Mesenchymal stem cell (in vitro differentiated cells and primary cell): Measurements from ENCODE around the gene ALPK3.

ENCODE experiments used
- DNase-seq: peaks from one replicate; pipeline ENCODE4 v3.0.0-alpha.2; 2013
- H2AFZ ChIP-seq: one replicate; pipeline ENCODE4 v1.6.1; 2013; ENCODE audit warnings: low read depth, mild to moderate bottlenecking, control low read depth, inconsistent platforms, low read length, moderate library complexity
- H2AK5ac ChIP-seq: 2 replicates; pipeline ENCODE4 v1.6.1; 2013; ENCODE audit warnings: low read length, moderate library complexity, mild to moderate bottlenecking, inconsistent platforms; ENCODE audit not compliant: severe bottlenecking
- H2BK120ac ChIP-seq: one replicate; pipeline ENCODE4 v1.6.1; 2013; ENCODE audit warnings: low read depth, mild to moderate bottlenecking, inconsistent platforms, low read length, moderate library complexity
- H2BK12ac ChIP-seq, 2 experiments: one replicate each; pipeline ENCODE4 v1.6.1; 2013; ENCODE audit warnings: inconsistent platforms in 2 of 2, low read length in 2 of 2, mild to moderate bottlenecking in 2 of 2, moderate library complexity in 2 of 2, control low read depth in 1 of 2
- H2BK15ac ChIP-seq: one replicate; pipeline ENCODE4 v1.6.1; 2013; ENCODE audit warnings: mild to moderate bottlenecking, low read depth, inconsistent platforms; ENCODE audit not compliant: poor library complexity, severe bottlenecking
- H2BK5ac ChIP-seq: 2 replicates; pipeline ENCODE4 v1.6.1; 2013; ENCODE audit warnings: low read depth, mild to moderate bottlenecking, low read length, control low read depth, inconsistent platforms; ENCODE audit not compliant: poor library complexity, severe bottlenecking
- H3K14ac ChIP-seq, 2 experiments: one replicate each; pipeline ENCODE4 v1.6.1; 2013; ENCODE audit warnings: inconsistent platforms in 2 of 2, low read length in 2 of 2, control low read depth in 1 of 2, mild to moderate bottlenecking in 1 of 2, moderate library complexity in 1 of 2
- H3K18ac ChIP-seq, 2 experiments: one replicate each; pipeline ENCODE4 v1.6.1; 2013; ENCODE audit warnings: inconsistent platforms in 2 of 2, low read length in 2 of 2, control low read depth in 1 of 2, low read depth in 1 of 2, mild to moderate bottlenecking in 1 of 2
- H3K23ac ChIP-seq, 2 experiments: one replicate each; pipeline ENCODE4 v1.6.1; 2013; ENCODE audit warnings: inconsistent platforms in 2 of 2, low read length in 2 of 2, mild to moderate bottlenecking in 2 of 2, moderate library complexity in 2 of 2, control low read depth in 1 of 2
- H3K27ac ChIP-seq: 2 replicates; pipeline ENCODE4 v1.5.1; 2013; ENCODE audit warnings: mild to moderate bottlenecking, moderate library complexity, low read length, control low read depth, inconsistent platforms; ENCODE audit not compliant: poor library complexity, severe bottlenecking
- H3K27me3 ChIP-seq, 2 experiments: 2 replicates each; pipeline versions ENCODE4 v1.6.1 to v1.7.0; 2013; ENCODE audit warnings: low read length in 2 of 2, mild to moderate bottlenecking in 2 of 2, moderate library complexity in 2 of 2, control low read depth in 1 of 2, inconsistent platforms in 1 of 2; ENCODE audit not compliant: control insufficient read depth in 1 of 2, insufficient read depth in 1 of 2
- H3K36me3 ChIP-seq, 2 experiments: 2 replicates each; pipeline versions ENCODE4 v1.6.1 to v1.7.0; 2013; ENCODE audit warnings: low read length in 2 of 2, control low read depth in 1 of 2, inconsistent platforms in 1 of 2, low read depth in 1 of 2, mild to moderate bottlenecking in 1 of 2; ENCODE audit not compliant: insufficient read depth in 2 of 2, control insufficient read depth in 1 of 2
- H3K4ac ChIP-seq, 2 experiments: one replicate each; pipeline ENCODE4 v1.6.1; 2013; ENCODE audit warnings: inconsistent platforms in 2 of 2, low read length in 2 of 2, mild to moderate bottlenecking in 2 of 2, moderate library complexity in 2 of 2, control low read depth in 1 of 2, low read depth in 1 of 2
- H3K4me1 ChIP-seq: 2 replicates; pipeline ENCODE4 v1.6.1; 2013; ENCODE audit warnings: low read depth, low read length, control low read depth; ENCODE audit not compliant: control insufficient read depth, insufficient read depth
- H3K4me2 ChIP-seq: 2 replicates; pipeline ENCODE4 v1.6.1; 2013; ENCODE audit warnings: low read length, mild to moderate bottlenecking, inconsistent platforms; ENCODE audit not compliant: poor library complexity, severe bottlenecking
- H3K4me3 ChIP-seq, 2 experiments: 2 replicates each; pipeline versions ENCODE4 v1.5.1 to v1.7.0; 2013; ENCODE audit warnings: low read length in 2 of 2, mild to moderate bottlenecking in 2 of 2, control low read depth in 1 of 2, low read depth in 1 of 2; ENCODE audit not compliant: insufficient read depth in 1 of 2
- H3K79me1 ChIP-seq: replicated peaks from 2 replicates; pipeline ENCODE4 v1.6.1; 2013; ENCODE audit warnings: mild to moderate bottlenecking, control low read depth, low read length, inconsistent platforms; ENCODE audit not compliant: poor library complexity, severe bottlenecking
- H3K9ac ChIP-seq: 2 replicates; pipeline ENCODE4 v1.7.0; 2013; ENCODE audit warnings: mild to moderate bottlenecking, low read length, moderate library complexity
- H3K9me3 ChIP-seq: 2 replicates; pipeline ENCODE4 v1.7.0; 2013; ENCODE audit warnings: mild to moderate bottlenecking, low read length; ENCODE audit not compliant: control insufficient read depth
- H4K8ac ChIP-seq: one replicate; pipeline ENCODE4 v1.6.1; 2013; ENCODE audit warnings: inconsistent platforms, mild to moderate bottlenecking, low read length, moderate library complexity
- H4K91ac ChIP-seq: one replicate; pipeline ENCODE4 v1.6.1; 2013; ENCODE audit warnings: mild to moderate bottlenecking, low read length, inconsistent platforms
- WGBS: methylation state at CpG from one replicate; pipeline ENCODE4 v1.1.7; 2013; ENCODE audit warnings: mixed read lengths; 5-methylcytosine and 5-hydroxymethylcytosine counted together

ALPK3 gene

DNA sequence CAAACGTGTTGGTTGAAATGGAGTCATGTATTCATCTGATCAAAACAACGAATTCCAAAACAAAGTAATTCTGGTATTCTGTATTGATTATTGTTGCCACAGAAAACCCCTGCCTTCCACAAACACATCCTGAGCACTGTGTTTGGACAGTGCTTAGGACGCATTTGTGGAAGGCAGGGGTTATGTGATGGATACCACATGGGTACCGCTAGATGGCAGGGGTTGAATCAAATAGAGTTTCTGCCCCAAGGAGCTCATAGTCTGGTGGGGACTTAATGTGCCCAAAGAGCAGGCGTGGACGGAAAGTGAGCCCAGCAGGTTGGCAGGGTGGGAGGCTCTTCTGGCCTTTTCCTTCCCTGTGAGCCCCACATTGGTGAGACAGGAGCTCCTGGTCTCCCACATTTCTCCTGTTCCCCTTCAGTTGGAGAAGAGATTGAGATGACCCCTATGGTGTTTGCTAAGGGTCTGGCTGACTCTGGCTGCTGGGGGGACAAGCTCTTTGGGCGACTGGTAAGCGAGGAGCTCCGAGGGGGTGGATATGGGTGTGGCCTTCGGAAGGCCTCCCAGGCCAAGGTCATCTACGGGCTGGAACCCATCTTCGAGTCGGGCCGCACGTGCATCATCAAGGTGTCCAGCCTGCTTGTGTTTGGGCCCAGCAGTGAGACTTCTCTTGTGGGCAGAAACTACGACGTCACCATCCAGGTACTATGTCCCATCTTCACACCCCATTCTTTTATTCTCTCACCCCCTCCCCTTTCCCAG is 45.2 kb downstream of the ALPK3 start:
- no peak overlapping the region for H2BK5ac ChIP-seq
- H2BK12ac ChIP-seq: no peak overlapping the region
- H2AFZ ChIP-seq: no peak overlapping the region
- H3K23ac ChIP-seq: no peak overlapping the region
- no peak overlapping the region for H3K18ac ChIP-seq
- H4K8ac ChIP-seq: no peak overlapping the region
- no peak for DNase-seq
- WGBS: 95% methylated on average over 15 of the region's 17 CpGs
- H3K27me3 ChIP-seq: peaks cover 0 to 3% of the 10 kb centered on the region in 2 experiments
- peaks cover 2% of the 10 kb centered on the region for H3K4me1 ChIP-seq
- no peak overlapping the region for H2BK120ac ChIP-seq
- no peak overlapping the region for H3K4me2 ChIP-seq
- no peak overlapping the region for H3K4ac ChIP-seq
- no peak overlapping the region for H2BK15ac ChIP-seq
- H4K91ac ChIP-seq: no peak overlapping the region
- no peak overlapping the region for H3K14ac ChIP-seq
- H3K4me3 ChIP-seq: no peak overlapping the region
- H3K9ac ChIP-seq: no peak overlapping the region
- no peak overlapping the region for H3K27ac ChIP-seq
- H3K36me3 ChIP-seq: no peaks in the 10 kb centered on the region
- no peak overlapping the region for H2AK5ac ChIP-seq
- no peaks in the 10 kb centered on the region for H3K9me3 ChIP-seq
- H3K79me1 ChIP-seq: no peaks in the 10 kb centered on the region

DNA sequence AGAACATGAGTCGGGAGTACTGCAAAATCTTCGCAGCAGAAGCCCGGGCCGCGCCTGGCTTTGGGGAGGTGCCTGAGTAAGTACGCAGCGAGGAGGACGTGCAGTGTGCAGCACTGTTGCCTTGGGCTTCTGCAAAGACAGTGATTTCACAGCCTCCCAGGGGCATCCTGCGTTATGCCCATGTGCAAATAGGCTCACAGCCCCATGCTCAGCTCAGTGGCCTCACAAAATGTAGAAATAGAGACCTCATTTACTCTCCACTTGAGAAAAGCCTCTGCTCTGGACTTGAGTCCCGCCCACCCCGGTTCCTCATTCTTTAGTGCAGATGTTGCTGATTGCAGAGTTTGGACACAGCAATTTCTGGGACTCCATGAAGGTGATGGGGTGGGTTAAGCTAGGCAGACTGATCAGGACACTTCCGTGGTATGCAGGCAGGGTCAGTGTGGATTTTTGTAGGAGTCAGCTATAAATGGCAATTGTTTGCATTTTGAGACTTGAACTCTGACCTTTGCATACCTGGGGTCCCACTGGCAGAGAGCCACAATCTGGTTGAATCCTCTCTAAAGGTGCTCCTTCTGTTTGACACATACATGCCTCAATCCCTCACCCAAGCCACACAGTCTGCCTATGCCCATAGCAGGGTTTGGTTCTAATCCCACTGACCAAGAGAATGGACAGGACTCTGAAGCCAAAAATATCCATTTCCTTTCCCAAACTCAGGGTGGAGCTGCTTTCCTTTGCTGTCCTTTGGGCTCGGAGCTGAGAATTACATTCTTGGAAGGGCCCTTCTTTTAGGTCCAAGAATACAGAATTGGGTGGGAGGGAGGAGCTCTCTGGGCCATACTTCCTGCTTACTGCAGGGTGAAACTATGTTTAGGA is 46.6 kb downstream of the ALPK3 start:
- no peak overlapping the region for H2AK5ac ChIP-seq
- H3K4me2 ChIP-seq: no peak overlapping the region
- H3K4me3 ChIP-seq: peak overlapping the region in 1 of 2 experiments; percentile 25
- no peak overlapping the region for H4K91ac ChIP-seq
- no peak overlapping the region for H3K4ac ChIP-seq
- H2BK12ac ChIP-seq: no peak overlapping the region
- WGBS: 89% methylated on average over 12 of the region's 13 CpGs
- H3K23ac ChIP-seq: no peak overlapping the region
- peak overlapping the region in 1 of 2 experiments; percentile 18 for H3K14ac ChIP-seq
- no peak overlapping the region for H2BK5ac ChIP-seq
- no peak overlapping the region for H3K27ac ChIP-seq
- peak overlapping the region; percentile 35 for H3K9ac ChIP-seq
- DNase-seq: no peak
- H3K36me3 ChIP-seq: peaks cover 0 to 3% of the 10 kb centered on the region in 2 experiments
- H3K27me3 ChIP-seq: peaks cover 0 to 3% of the 10 kb centered on the region in 2 experiments
- H2BK120ac ChIP-seq: no peak overlapping the region
- H3K79me1 ChIP-seq: no peaks in the 10 kb centered on the region
- H2AFZ ChIP-seq: no peak overlapping the region
- no peak overlapping the region for H4K8ac ChIP-seq
- peaks cover 2% of the 10 kb centered on the region for H3K4me1 ChIP-seq
- no peaks in the 10 kb centered on the region for H3K9me3 ChIP-seq
- no peak overlapping the region for H2BK15ac ChIP-seq
- no peak overlapping the region for H3K18ac ChIP-seq

DNA sequence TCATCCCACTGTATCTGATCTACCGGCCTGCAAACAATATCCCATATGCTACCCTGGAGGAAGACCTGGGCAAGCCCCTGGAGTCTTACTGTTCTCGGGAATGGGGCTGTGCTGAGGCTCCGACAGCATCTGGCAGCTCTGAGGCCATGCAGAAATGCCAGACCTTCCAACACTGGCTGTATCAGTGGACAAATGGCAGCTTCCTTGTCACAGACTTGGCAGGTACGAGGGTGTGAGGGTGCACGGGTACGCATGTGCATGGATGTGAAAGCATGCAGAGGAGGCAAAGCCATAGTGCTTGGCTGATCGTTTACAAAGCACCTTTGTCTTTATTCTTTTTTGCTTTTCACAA is 47.3 kb downstream of the ALPK3 start:
- no peak overlapping the region for H3K23ac ChIP-seq
- H3K14ac ChIP-seq: no peak overlapping the region
- H4K91ac ChIP-seq: no peak overlapping the region
- no peak overlapping the region for H2BK12ac ChIP-seq
- H3K79me1 ChIP-seq: no peaks in the 10 kb centered on the region
- H3K9me3 ChIP-seq: no peaks in the 10 kb centered on the region
- peaks cover 0 to 7% of the 10 kb centered on the region in 2 experiments for H3K27me3 ChIP-seq
- H3K4me2 ChIP-seq: no peak overlapping the region
- no peak overlapping the region for H3K4ac ChIP-seq
- peak overlapping the region; percentile 35 for H3K9ac ChIP-seq
- H3K27ac ChIP-seq: no peak overlapping the region
- H2AK5ac ChIP-seq: no peak overlapping the region
- no peak for DNase-seq
- 96% methylated on average over 7 of the region's 7 CpGs for WGBS
- peaks cover 2% of the 10 kb centered on the region for H3K4me1 ChIP-seq
- no peak overlapping the region for H2BK5ac ChIP-seq
- H2BK15ac ChIP-seq: no peak overlapping the region
- H3K18ac ChIP-seq: no peak overlapping the region
- H4K8ac ChIP-seq: no peak overlapping the region
- H3K4me3 ChIP-seq: peak overlapping the region in 1 of 2 experiments; percentile 25
- no peak overlapping the region for H2AFZ ChIP-seq
- H3K36me3 ChIP-seq: peaks cover 0 to 5% of the 10 kb centered on the region in 2 experiments
- no peak overlapping the region for H2BK120ac ChIP-seq

DNA sequence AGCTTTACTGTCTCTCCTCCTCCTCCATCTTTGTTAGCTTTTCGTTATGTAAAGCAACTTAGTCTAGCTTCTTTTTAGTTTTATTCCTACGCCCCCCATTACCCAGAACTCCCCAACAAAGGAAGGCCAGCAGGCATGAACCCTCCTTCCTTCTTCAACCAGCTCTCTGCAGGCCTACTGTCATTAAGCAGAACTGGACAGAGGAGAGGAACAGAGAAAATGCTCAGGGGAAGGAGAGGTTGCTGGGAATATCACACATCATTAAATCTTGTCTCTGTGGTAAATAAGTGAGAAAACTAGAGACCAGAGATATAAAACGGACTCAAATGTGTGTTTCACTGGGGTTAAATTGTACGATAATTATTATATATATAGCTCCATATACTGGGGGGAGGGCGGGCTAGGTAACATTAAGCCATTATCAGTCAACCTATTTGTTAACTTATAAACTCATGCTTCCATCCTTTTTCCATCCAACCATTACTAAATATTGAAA is 48.0 kb downstream of the ALPK3 start:
- Histone ChIP-seq H3K27ac (no peak overlapping the region), H3K4ac (no peak overlapping the region), H4K91ac (no peak overlapping the region), H3K36me3 (peaks cover 0 to 5% of the 10 kb centered on the region in 2 experiments), H2BK5ac (no peak overlapping the region), H3K4me3 (no peak overlapping the region), H2BK120ac (no peak overlapping the region), H2BK12ac (no peak overlapping the region), H3K14ac (no peak overlapping the region), H2AK5ac (no peak overlapping the region), H2AFZ (no peak overlapping the region), H3K27me3 (peaks cover 0 to 14% of the 10 kb centered on the region in 2 experiments), H4K8ac (no peak overlapping the region), H2BK15ac (no peak overlapping the region), H3K23ac (no peak overlapping the region), H3K9ac (no peak overlapping the region), H3K9me3 (no peaks in the 10 kb centered on the region), H3K4me2 (no peak overlapping the region), H3K4me1 (peaks cover 2% of the 10 kb centered on the region), H3K18ac (no peak overlapping the region), H3K79me1 (no peaks in the 10 kb centered on the region)
- WGBS: 74% methylated on average over 2 of the region's 5 CpGs
- no peak for DNase-seq
